Natural killer cell (primary cell): ENCODE results near the gene AK1. TPM values are rescaled to one million over a fixed set of nuclear protein-coding genes. Genes with fewer than 3 reads are reported as not detected.
A peak's percentile ranks its signal among the peaks of the same experiment; 100 is the strongest.

ENCODE experiments used
- ATAC-seq, 3 donors: fragments of 150-1000 bp in 2 of 3; fragments of 200-7000 bp in 1 of 3; cut with Tn5 transposase; 1 replicate in 1 of 3; 2 replicates in 2 of 3; pipeline ENCODE4 v1.10.0; 2021; ENCODE audit warnings: mild to moderate bottlenecking in 2 of 3, moderate library complexity in 2 of 3
- DNase-seq, 2 donors: peaks; one replicate each; pipeline versions ENCODE4 v3.0.0 to v3.0.0-alpha.2; 2013 to 2021; ENCODE audit warnings: mixed read lengths in 1 of 2
- H3K27ac ChIP-seq: one replicate; pipeline ENCODE4 v1.5.1; 2013; ENCODE audit warnings: mild to moderate bottlenecking, low read length
- H3K27me3 ChIP-seq: one replicate; pipeline ENCODE4 v1.6.1; 2013; ENCODE audit warnings: low read length; ENCODE audit not compliant: control insufficient read depth, insufficient read depth
- H3K36me3 ChIP-seq: one replicate; pipeline ENCODE4 v1.6.1; 2013; ENCODE audit warnings: low read length; ENCODE audit not compliant: control insufficient read depth, insufficient read depth
- H3K4me1 ChIP-seq: one replicate; pipeline ENCODE4 v1.6.1; 2013; ENCODE audit warnings: low read length; ENCODE audit not compliant: control insufficient read depth, insufficient read depth
- H3K4me3 ChIP-seq: one replicate; pipeline ENCODE4 v1.5.1; 2013; ENCODE audit warnings: low read length
- H3K9me3 ChIP-seq: one replicate; pipeline ENCODE4 v1.6.1; 2013; ENCODE audit warnings: low read length; ENCODE audit not compliant: control insufficient read depth, insufficient read depth
- H3K27ac Mint-ChIP-seq, 2 donors: one replicate each; pipeline ENCODE4 v1.8.0; 2022; ENCODE audit warnings: mild to moderate bottlenecking in 2 of 2, mixed read lengths in 2 of 2, moderate library complexity in 1 of 2
- H3K27me3 Mint-ChIP-seq, 2 donors: one replicate each; pipeline ENCODE4 v1.8.0; 2022; ENCODE audit warnings: low read depth in 2 of 2, mixed read lengths in 2 of 2
- H3K36me3 Mint-ChIP-seq: one replicate; pipeline ENCODE4 v1.8.0; 2022; ENCODE audit warnings: mixed read lengths
- H3K4me1 Mint-ChIP-seq, 2 donors: one replicate each; pipeline ENCODE4 v1.8.0; 2022; ENCODE audit warnings: mixed read lengths in 2 of 2
- H3K4me3 Mint-ChIP-seq: one replicate; pipeline ENCODE4 v1.8.0; 2022; ENCODE audit warnings: mild to moderate bottlenecking, moderate library complexity, mixed read lengths
- H3K9me3 Mint-ChIP-seq, 2 donors: one replicate each; pipeline ENCODE4 v1.8.0; 2022; ENCODE audit warnings: mixed read lengths in 2 of 2
- CTCF ChIP-seq: fragments of 200-600 bp; IDR thresholded peaks from one replicate; pipeline ENCODE4 v1.8.0; 2022; ENCODE audit warnings: antibody characterized with exemption
- WGBS: methylation state at CpG from one replicate; pipeline ENCODE4 v1.1.7; 2013; ENCODE audit warnings: missing lambda C conversion rate; ENCODE audit not compliant: insufficient coverage; 5-methylcytosine and 5-hydroxymethylcytosine counted together
- intact Hi-C: fragments of 100-400 bp; cut with micrococcal nuclease; formaldehyde crosslinking; loops from one replicate; pipeline ENCODE4 v1.14.2; 2022
- total RNA-seq, 4 donors: library from RNA; stranded (reverse); fragments of 120-200 nt in 1 of 4; gene quantifications; one replicate each; pipeline versions ENCODE4 v1.2.3 to v1.2.4, GENCODE V29; 2013 to 2022

AK1 gene
- total RNA-seq, 3 donors from 2014 or later (not counting 1 experiment from before 2014, with no cell fraction given), result 47.3 to 76.3 (median 54.2) TPM

GRCh38 chr9:127909839-127910273, 32.4 kb upstream of the AK1 start:
- Mint-ChIP-seq H3K4me1 (peaks cover 16 to 30% of the 10 kb centered on the region in 2 donors), H3K27ac (no peak overlapping the region), H3K36me3 (no peaks in the 10 kb centered on the region), H3K27me3 (no peaks in the 10 kb centered on the region), H3K9me3 (no peaks in the 10 kb centered on the region), H3K4me3 (no peak overlapping the region)
- no peak for TF ChIP-seq CTCF
- Histone ChIP-seq H3K9me3 (no peaks in the 10 kb centered on the region), H3K4me3 (no peak overlapping the region), H3K4me1 (peaks cover 44% of the 10 kb centered on the region), H3K36me3 (peaks cover 36% of the 10 kb centered on the region), H3K27ac (peak overlapping the region; percentile 18), H3K27me3 (no peaks in the 10 kb centered on the region)
- 79% methylated on average over 17 of the region's 17 CpGs for WGBS
- intact Hi-C loops, result loop anchor here (10.0 kb wide), 1 partner anchor 685 kb away; no protein-coding TSS in a partner anchor
- ATAC-seq (no peak), DNase-seq (no peak)

GRCh38 chr9:127908660-127908926, 31.1 kb upstream of the AK1 start:
- Mint-ChIP-seq H3K4me3 (no peak overlapping the region), H3K4me1 (peaks cover 27 to 43% of the 10 kb centered on the region in 2 donors), H3K36me3 (no peaks in the 10 kb centered on the region), H3K27me3 (no peaks in the 10 kb centered on the region), H3K27ac (no peak overlapping the region), H3K9me3 (no peaks in the 10 kb centered on the region)
- DNase-seq (no peak), ATAC-seq (no peak)
- Histone ChIP-seq H3K9me3 (no peaks in the 10 kb centered on the region), H3K36me3 (peaks cover 30% of the 10 kb centered on the region), H3K27me3 (no peaks in the 10 kb centered on the region), H3K4me3 (no peak overlapping the region), H3K27ac (no peak overlapping the region), H3K4me1 (peaks cover 53% of the 10 kb centered on the region)
- intact Hi-C loops, result no loop called here
- no peak for TF ChIP-seq CTCF
- WGBS, result 96% methylated on average over 10 of the region's 10 CpGs

DNA sequence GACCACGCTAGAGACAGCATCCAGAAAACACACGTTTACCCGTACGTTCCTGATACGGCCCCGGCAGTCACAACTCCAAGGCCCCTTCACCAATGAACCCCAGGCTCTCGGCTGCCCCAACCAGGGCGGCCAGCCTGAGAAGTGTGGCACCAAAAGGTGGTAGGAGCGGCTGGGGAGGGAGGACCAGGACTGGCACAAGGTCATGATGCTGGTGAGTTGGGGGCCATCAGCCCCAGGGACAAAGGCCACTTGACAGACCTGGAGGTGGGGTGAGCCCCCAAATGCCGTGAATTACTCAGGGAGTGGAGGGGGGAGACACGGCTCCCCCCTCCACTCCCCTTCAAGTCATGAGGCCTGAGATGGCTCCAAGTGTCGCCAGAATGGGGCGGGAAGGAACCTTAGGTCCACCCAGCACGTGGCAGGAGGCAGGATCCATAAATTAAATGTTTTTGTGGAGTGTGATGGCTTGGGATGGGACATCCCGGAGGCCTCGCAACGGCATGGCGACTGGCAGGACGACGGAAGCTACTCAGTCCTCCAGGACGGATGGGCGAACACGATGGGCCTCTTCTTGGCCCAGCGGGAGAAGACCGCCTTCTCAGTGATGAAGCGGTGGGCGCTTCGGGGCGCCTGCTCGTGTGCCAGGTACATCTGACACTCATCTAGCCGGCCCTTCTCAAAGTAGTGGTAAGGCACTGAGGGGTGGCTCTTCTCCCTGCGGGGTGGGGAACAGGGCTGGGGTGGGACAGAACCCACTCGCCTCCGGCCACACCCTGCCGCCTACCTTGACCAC, 30.6 kb upstream of the AK1 start:
- peaks cover 58% of the 10 kb centered on the region for H3K4me1 ChIP-seq

More for the DNA sequence above, 30.6 kb upstream of the AK1 start:
- intact Hi-C loops, result no loop called here
- peak overlapping the region; percentile 100 for H3K27ac Mint-ChIP-seq
- no peak for TF ChIP-seq CTCF
- ATAC-seq (no peak), DNase-seq (no peak)
- no peaks in the 10 kb centered on the region for H3K9me3 Mint-ChIP-seq
- H3K27ac ChIP-seq, result peak overlapping the region; percentile 96
- H3K9me3 ChIP-seq, result no peaks in the 10 kb centered on the region
- no peaks in the 10 kb centered on the region for H3K36me3 Mint-ChIP-seq
- peaks cover 29% of the 10 kb centered on the region for H3K36me3 ChIP-seq
- H3K4me3 ChIP-seq, result no peak overlapping the region
- H3K4me1 Mint-ChIP-seq, result peaks cover 32 to 48% of the 10 kb centered on the region in 2 donors
- no peaks in the 10 kb centered on the region for H3K27me3 Mint-ChIP-seq
- H3K27me3 ChIP-seq, result no peaks in the 10 kb centered on the region
- no peak overlapping the region for H3K4me3 Mint-ChIP-seq
- WGBS, result 89% methylated on average over 35 of the region's 35 CpGs
